ENCODE measurements around the gene CSF3.

GRCh38 chr17:40065769-40066510 is 50.7 kb downstream of the CSF3 start:
- TF ChIP-seq CTCF (IDR thresholded peaks at IDR 0.05) (no peak), POLR2A (IDR thresholded peaks at IDR 0.05) (no peak)

Data from heart left ventricle (tissue), 13 donors.